Mesenchymal stem cell (in vitro differentiated cells and primary cell): Measurements from ENCODE around the gene MTCL1.

ENCODE experiments used
- DNase-seq: peaks from one replicate; pipeline ENCODE4 v3.0.0-alpha.2; 2013
- H2AFZ ChIP-seq: one replicate; pipeline ENCODE4 v1.6.1; 2013; ENCODE audit warnings: low read depth, mild to moderate bottlenecking, control low read depth, inconsistent platforms, low read length, moderate library complexity
- H2AK5ac ChIP-seq: 2 replicates; pipeline ENCODE4 v1.6.1; 2013; ENCODE audit warnings: low read length, moderate library complexity, mild to moderate bottlenecking, inconsistent platforms; ENCODE audit not compliant: severe bottlenecking
- H2BK120ac ChIP-seq: one replicate; pipeline ENCODE4 v1.6.1; 2013; ENCODE audit warnings: low read depth, mild to moderate bottlenecking, inconsistent platforms, low read length, moderate library complexity
- H2BK12ac ChIP-seq, 2 experiments: one replicate each; pipeline ENCODE4 v1.6.1; 2013; ENCODE audit warnings: inconsistent platforms in 2 of 2, low read length in 2 of 2, mild to moderate bottlenecking in 2 of 2, moderate library complexity in 2 of 2, control low read depth in 1 of 2
- H2BK15ac ChIP-seq: one replicate; pipeline ENCODE4 v1.6.1; 2013; ENCODE audit warnings: mild to moderate bottlenecking, low read depth, inconsistent platforms; ENCODE audit not compliant: poor library complexity, severe bottlenecking
- H2BK5ac ChIP-seq: 2 replicates; pipeline ENCODE4 v1.6.1; 2013; ENCODE audit warnings: low read depth, mild to moderate bottlenecking, low read length, control low read depth, inconsistent platforms; ENCODE audit not compliant: poor library complexity, severe bottlenecking
- H3K14ac ChIP-seq, 2 experiments: one replicate each; pipeline ENCODE4 v1.6.1; 2013; ENCODE audit warnings: inconsistent platforms in 2 of 2, low read length in 2 of 2, control low read depth in 1 of 2, mild to moderate bottlenecking in 1 of 2, moderate library complexity in 1 of 2
- H3K18ac ChIP-seq, 2 experiments: one replicate each; pipeline ENCODE4 v1.6.1; 2013; ENCODE audit warnings: inconsistent platforms in 2 of 2, low read length in 2 of 2, control low read depth in 1 of 2, low read depth in 1 of 2, mild to moderate bottlenecking in 1 of 2
- H3K23ac ChIP-seq, 2 experiments: one replicate each; pipeline ENCODE4 v1.6.1; 2013; ENCODE audit warnings: inconsistent platforms in 2 of 2, low read length in 2 of 2, mild to moderate bottlenecking in 2 of 2, moderate library complexity in 2 of 2, control low read depth in 1 of 2
- H3K27ac ChIP-seq: 2 replicates; pipeline ENCODE4 v1.5.1; 2013; ENCODE audit warnings: mild to moderate bottlenecking, moderate library complexity, low read length, control low read depth, inconsistent platforms; ENCODE audit not compliant: poor library complexity, severe bottlenecking
- H3K27me3 ChIP-seq, 2 experiments: 2 replicates each; pipeline versions ENCODE4 v1.6.1 to v1.7.0; 2013; ENCODE audit warnings: low read length in 2 of 2, mild to moderate bottlenecking in 2 of 2, moderate library complexity in 2 of 2, control low read depth in 1 of 2, inconsistent platforms in 1 of 2; ENCODE audit not compliant: control insufficient read depth in 1 of 2, insufficient read depth in 1 of 2
- H3K36me3 ChIP-seq, 2 experiments: 2 replicates each; pipeline versions ENCODE4 v1.6.1 to v1.7.0; 2013; ENCODE audit warnings: low read length in 2 of 2, control low read depth in 1 of 2, inconsistent platforms in 1 of 2, low read depth in 1 of 2, mild to moderate bottlenecking in 1 of 2; ENCODE audit not compliant: insufficient read depth in 2 of 2, control insufficient read depth in 1 of 2
- H3K4ac ChIP-seq, 2 experiments: one replicate each; pipeline ENCODE4 v1.6.1; 2013; ENCODE audit warnings: inconsistent platforms in 2 of 2, low read length in 2 of 2, mild to moderate bottlenecking in 2 of 2, moderate library complexity in 2 of 2, control low read depth in 1 of 2, low read depth in 1 of 2
- H3K4me1 ChIP-seq: 2 replicates; pipeline ENCODE4 v1.6.1; 2013; ENCODE audit warnings: low read depth, low read length, control low read depth; ENCODE audit not compliant: control insufficient read depth, insufficient read depth
- H3K4me2 ChIP-seq: 2 replicates; pipeline ENCODE4 v1.6.1; 2013; ENCODE audit warnings: low read length, mild to moderate bottlenecking, inconsistent platforms; ENCODE audit not compliant: poor library complexity, severe bottlenecking
- H3K4me3 ChIP-seq, 2 experiments: 2 replicates each; pipeline versions ENCODE4 v1.5.1 to v1.7.0; 2013; ENCODE audit warnings: low read length in 2 of 2, mild to moderate bottlenecking in 2 of 2, control low read depth in 1 of 2, low read depth in 1 of 2; ENCODE audit not compliant: insufficient read depth in 1 of 2
- H3K79me1 ChIP-seq: replicated peaks from 2 replicates; pipeline ENCODE4 v1.6.1; 2013; ENCODE audit warnings: mild to moderate bottlenecking, control low read depth, low read length, inconsistent platforms; ENCODE audit not compliant: poor library complexity, severe bottlenecking
- H3K9ac ChIP-seq: 2 replicates; pipeline ENCODE4 v1.7.0; 2013; ENCODE audit warnings: mild to moderate bottlenecking, low read length, moderate library complexity
- H3K9me3 ChIP-seq: 2 replicates; pipeline ENCODE4 v1.7.0; 2013; ENCODE audit warnings: mild to moderate bottlenecking, low read length; ENCODE audit not compliant: control insufficient read depth
- H4K8ac ChIP-seq: one replicate; pipeline ENCODE4 v1.6.1; 2013; ENCODE audit warnings: inconsistent platforms, mild to moderate bottlenecking, low read length, moderate library complexity
- H4K91ac ChIP-seq: one replicate; pipeline ENCODE4 v1.6.1; 2013; ENCODE audit warnings: mild to moderate bottlenecking, low read length, inconsistent platforms
- WGBS: methylation state at CpG from one replicate; pipeline ENCODE4 v1.1.7; 2013; ENCODE audit warnings: mixed read lengths; 5-methylcytosine and 5-hydroxymethylcytosine counted together

MTCL1 gene

GRCh38 chr18:8812631-8813030 is 107.3 kb downstream of the MTCL1 start:
- no peak overlapping the region for H2BK12ac ChIP-seq
- peak; percentile 81 for DNase-seq
- H2BK15ac ChIP-seq: peak overlapping the region; percentile 83
- H2BK120ac ChIP-seq: peak overlapping the region; percentile 39
- H2BK5ac ChIP-seq: no peak overlapping the region
- no peak overlapping the region for H3K4me3 ChIP-seq
- H2AK5ac ChIP-seq: no peak overlapping the region
- no peaks in the 10 kb centered on the region for H3K27me3 ChIP-seq
- 70% methylated on average over 4 of the region's 4 CpGs for WGBS
- no peak overlapping the region for H4K91ac ChIP-seq
- H3K4me1 ChIP-seq: peaks cover 11% of the 10 kb centered on the region
- no peaks in the 10 kb centered on the region for H3K9me3 ChIP-seq
- H4K8ac ChIP-seq: no peak overlapping the region
- no peak overlapping the region for H3K4me2 ChIP-seq
- H2AFZ ChIP-seq: no peak overlapping the region
- H3K23ac ChIP-seq: no peak overlapping the region
- H3K18ac ChIP-seq: peak overlapping the region; percentile 15 to 73
- no peak overlapping the region for H3K14ac ChIP-seq
- peaks cover 33 to 93% of the 10 kb centered on the region in 2 experiments for H3K36me3 ChIP-seq
- H3K4ac ChIP-seq: no peak overlapping the region
- H3K9ac ChIP-seq: no peak overlapping the region
- H3K27ac ChIP-seq: peak overlapping the region; percentile 46
- peaks cover 6% of the 10 kb centered on the region for H3K79me1 ChIP-seq

DNA sequence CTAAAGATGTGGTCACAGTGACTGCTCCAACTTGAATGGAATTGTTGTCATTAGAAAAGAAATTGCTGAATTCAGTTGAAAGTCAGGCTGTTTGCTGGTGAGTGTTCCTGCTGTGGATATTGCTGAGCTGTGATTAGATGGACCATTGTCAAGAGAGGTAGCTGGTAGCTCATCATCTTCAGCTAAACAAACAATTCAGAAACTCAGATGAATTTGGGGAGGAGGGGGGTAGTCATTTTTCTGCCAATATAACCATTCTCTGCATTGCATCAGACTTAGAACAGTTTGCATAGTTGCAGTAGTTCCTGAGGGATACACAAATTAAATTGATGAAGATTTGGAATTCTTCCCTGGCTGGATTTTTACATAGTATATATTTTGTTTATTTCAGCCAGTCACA is 108.3 kb downstream of the MTCL1 start:
- Histone ChIP-seq H4K91ac (no peak overlapping the region), H2AFZ (no peak overlapping the region), H3K4ac (no peak overlapping the region), H3K18ac (no peak overlapping the region), H3K4me1 (peaks cover 13% of the 10 kb centered on the region), H2BK5ac (no peak overlapping the region), H2BK15ac (no peak overlapping the region), H3K79me1 (peaks cover 10% of the 10 kb centered on the region), H3K4me3 (no peak overlapping the region), H2AK5ac (no peak overlapping the region), H3K36me3 (peaks cover 34 to 93% of the 10 kb centered on the region in 2 experiments), H3K4me2 (no peak overlapping the region), H3K23ac (no peak overlapping the region), H4K8ac (no peak overlapping the region), H2BK120ac (no peak overlapping the region), H3K9ac (no peak overlapping the region), H3K14ac (no peak overlapping the region), H3K27me3 (no peaks in the 10 kb centered on the region), H3K27ac (peak overlapping the region; percentile 11), H3K9me3 (no peaks in the 10 kb centered on the region), H2BK12ac (no peak overlapping the region)
- DNase-seq: no peak

DNA sequence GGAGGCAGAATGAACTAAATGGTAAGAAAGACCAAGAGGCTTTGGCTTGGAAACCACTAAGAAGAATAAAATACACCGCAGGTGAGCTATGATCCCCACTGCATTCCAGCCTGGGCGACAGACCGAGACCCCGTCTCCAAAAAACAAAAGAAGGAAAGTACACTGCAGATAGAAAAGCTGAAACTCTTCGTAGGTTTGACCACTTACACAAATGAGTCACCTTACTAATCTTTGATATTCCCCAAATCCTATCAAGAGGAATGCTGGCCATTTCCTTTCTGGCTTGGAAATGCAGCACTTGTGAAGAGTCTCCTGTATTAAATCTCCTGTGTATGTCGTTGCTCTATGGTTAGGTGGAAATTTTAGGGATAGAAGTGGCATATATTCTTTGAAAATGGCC is 108.8 kb downstream of the MTCL1 start:
- H4K8ac ChIP-seq: no peak overlapping the region

GRCh38 chr18:8816220-8816619 is 110.9 kb downstream of the MTCL1 start:
- H2AK5ac ChIP-seq: no peak overlapping the region
- no peak overlapping the region for H4K8ac ChIP-seq
- no peak overlapping the region for H3K18ac ChIP-seq
- H2BK15ac ChIP-seq: no peak overlapping the region
- no peak overlapping the region for H3K4ac ChIP-seq
- no peak overlapping the region for H3K27ac ChIP-seq
- no CpG with 5 or more reads among the region's 3 CpGs for WGBS
- no peak overlapping the region for H3K23ac ChIP-seq
- no peak overlapping the region for H4K91ac ChIP-seq
- no peak overlapping the region for H3K9ac ChIP-seq
- peaks cover 9% of the 10 kb centered on the region for H3K4me1 ChIP-seq
- no peak overlapping the region for H3K4me2 ChIP-seq
- no peaks in the 10 kb centered on the region for H3K9me3 ChIP-seq
- H3K27me3 ChIP-seq: no peaks in the 10 kb centered on the region
- no peak overlapping the region for H3K4me3 ChIP-seq
- DNase-seq: no peak
- peaks cover 13% of the 10 kb centered on the region for H3K79me1 ChIP-seq
- H2BK12ac ChIP-seq: no peak overlapping the region
- H2BK5ac ChIP-seq: no peak overlapping the region
- no peak overlapping the region for H2AFZ ChIP-seq
- no peak overlapping the region for H2BK120ac ChIP-seq
- H3K14ac ChIP-seq: no peak overlapping the region
- peaks cover 29 to 91% of the 10 kb centered on the region in 2 experiments for H3K36me3 ChIP-seq

More for the DNA sequence above, 108.8 kb downstream of the MTCL1 start:
- no peaks in the 10 kb centered on the region for H3K9me3 ChIP-seq
- H3K4me3 ChIP-seq: no peak overlapping the region
- H2AFZ ChIP-seq: no peak overlapping the region
- H2BK12ac ChIP-seq: no peak overlapping the region
- H2BK120ac ChIP-seq: no peak overlapping the region
- no peak overlapping the region for H3K9ac ChIP-seq
- peaks cover 13% of the 10 kb centered on the region for H3K4me1 ChIP-seq
- H2BK5ac ChIP-seq: no peak overlapping the region
- peak overlapping the region; percentile 77 for H3K27ac ChIP-seq
- no peak overlapping the region for H3K14ac ChIP-seq
- no peaks in the 10 kb centered on the region for H3K27me3 ChIP-seq
- WGBS: 64% methylated on average over 5 of the region's 6 CpGs
- H3K4me2 ChIP-seq: no peak overlapping the region
- peaks cover 37 to 93% of the 10 kb centered on the region in 2 experiments for H3K36me3 ChIP-seq
- DNase-seq: no peak
- H3K18ac ChIP-seq: no peak overlapping the region
- H4K91ac ChIP-seq: no peak overlapping the region
- H3K23ac ChIP-seq: no peak overlapping the region
- H3K4ac ChIP-seq: no peak overlapping the region
- peaks cover 15% of the 10 kb centered on the region for H3K79me1 ChIP-seq
- H2AK5ac ChIP-seq: no peak overlapping the region
- H2BK15ac ChIP-seq: no peak overlapping the region
